CD4-positive, alpha-beta T cell treated with Interleukin-17A for 1 hour (primary cell): ENCODE measurements around the gene TXNRD3.

Experiments used
- DNase-seq: peaks from one replicate; pipeline ENCODE4 v3.0.0-alpha.2; 2020

The TXNRD3 gene

GRCh38 chr3:126671521-126671920, 16.6 kb upstream of the TXNRD3 start:
- no peak for DNase-seq

- no peak for DNase-seq
Measured at GRCh38 chr3:126668450-126669401, 13.8 kb upstream of the TXNRD3 start.

GRCh38 chr3:126667631-126668449, 12.9 kb upstream of the TXNRD3 start:
- DNase-seq, result no peak

GRCh38 chr3:126666658-126667528, 12.0 kb upstream of the TXNRD3 start:
- no peak for DNase-seq

- no peak for DNase-seq
Measured at GRCh38 chr3:126665959-126666657, 11.2 kb upstream of the TXNRD3 start.

GRCh38 chr3:126665221-126665936, 10.5 kb upstream of the TXNRD3 start:
- DNase-seq, result no peak

- no peak for DNase-seq
Measured at GRCh38 chr3:126664591-126665214, 9.8 kb upstream of the TXNRD3 start.

- no peak for DNase-seq
Measured at GRCh38 chr3:126663750-126664149, 8.8 kb upstream of the TXNRD3 start.

- no peak for DNase-seq
Measured at GRCh38 chr3:126663257-126663656, 8.3 kb upstream of the TXNRD3 start.

- no peak for DNase-seq
Measured at GRCh38 chr3:126661532-126662364, 6.8 kb upstream of the TXNRD3 start.

- DNase-seq, result no peak
Measured at GRCh38 chr3:126659915-126660886, 5.3 kb upstream of the TXNRD3 start.

GRCh38 chr3:126658584-126658983, 3.7 kb upstream of the TXNRD3 start:
- DNase-seq, result no peak

- no peak for DNase-seq
Measured at GRCh38 chr3:126657901-126658300, 3.0 kb upstream of the TXNRD3 start.

GRCh38 chr3:126656371-126657134, 1.6 kb upstream of the TXNRD3 start:
- no peak for DNase-seq

GRCh38 chr3:126655887-126656286, 963 bp upstream of the TXNRD3 start:
- DNase-seq, result no peak

GRCh38 chr3:126649556-126650092, 5.3 kb downstream of the TXNRD3 start:
- no peak for DNase-seq

- DNase-seq, result no peak
Measured at GRCh38 chr3:126646674-126647073, 8.2 kb downstream of the TXNRD3 start.

GRCh38 chr3:126644615-126645014, 10.3 kb downstream of the TXNRD3 start:
- no peak for DNase-seq
